ENCODE measurements around the gene PKD2L2.
"Not testable (repeated sequence)": the region's sequence is repeated elsewhere in the genome, so short reads cannot be mapped to it uniquely, and the experiment has no call there.

PKD2L2 gene

DNA sequence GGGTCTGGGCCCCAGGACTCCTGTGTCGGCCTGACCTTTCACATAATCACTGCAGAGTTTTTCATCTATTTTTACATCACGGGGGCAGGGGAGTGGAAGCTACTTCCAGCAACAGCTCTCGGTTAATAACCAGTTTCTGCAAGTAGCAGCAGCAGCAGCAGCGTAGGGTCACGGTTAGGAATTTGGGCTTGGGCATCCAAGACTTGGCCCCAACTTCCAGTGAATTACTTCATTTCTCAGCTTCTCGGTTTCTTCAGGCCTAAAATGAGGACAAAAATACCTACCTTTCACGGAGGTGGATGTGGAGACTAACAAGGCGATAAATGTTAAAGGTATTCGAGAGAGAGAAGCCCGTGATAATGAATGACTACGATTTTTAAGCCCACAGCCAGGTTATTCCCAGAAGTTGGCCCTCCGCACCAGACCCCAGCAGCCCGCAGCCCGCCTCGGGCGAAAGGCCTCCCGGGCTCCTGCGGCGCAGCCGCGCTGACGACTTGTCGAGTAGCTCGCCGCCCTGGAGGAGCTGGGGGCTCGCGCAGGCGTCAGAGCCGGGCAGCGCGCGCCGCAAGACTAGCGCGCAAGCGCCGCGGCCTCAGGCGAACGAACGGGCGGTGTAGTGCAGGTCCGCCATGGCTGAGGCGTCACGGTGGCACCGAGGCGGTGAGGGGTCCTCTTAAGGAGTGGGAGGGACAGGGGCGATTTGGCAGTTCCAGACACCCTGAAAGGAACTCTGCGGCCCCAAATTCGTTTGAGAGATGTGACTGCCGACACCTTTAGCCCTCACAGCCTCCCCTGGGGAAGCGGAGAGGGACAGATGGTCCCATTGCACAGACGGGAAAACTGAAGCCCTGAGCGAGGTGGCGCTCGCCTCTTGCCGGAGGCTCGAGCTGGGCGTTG lies at the start of gene PKD2L2:
TSS of gene PKD2L2 (plus strand) at position 595 of the 897 bp plus-strand sequence. CDS start at position 630, 35 bp downstream.
- peak; percentile 34 to 70 for DNase-seq (ENCODE audit: extremely low read depth in 1 of 2, low read depth in 1 of 2)

- no peak for DNase-seq (ENCODE audit: extremely low read depth in 1 of 2, low read depth in 1 of 2)
These were observed 47.0 kb upstream of the PKD2L2 start for GRCh38 chr5:137842296-137842695.

GRCh38 chr5:137843676-137844299 lies 45.5 kb upstream of the PKD2L2 start:
- DNase-seq (ENCODE audit: extremely low read depth in 1 of 2, low read depth in 1 of 2) = no peak

GRCh38 chr5:137845472-137845871 lies 43.8 kb upstream of the PKD2L2 start:
- no peak for DNase-seq (ENCODE audit: extremely low read depth in 1 of 2, low read depth in 1 of 2)

- no peak for DNase-seq (ENCODE audit: extremely low read depth in 1 of 2, low read depth in 1 of 2)
These were observed 41.6 kb upstream of the PKD2L2 start for GRCh38 chr5:137847687-137848086.

DNA sequence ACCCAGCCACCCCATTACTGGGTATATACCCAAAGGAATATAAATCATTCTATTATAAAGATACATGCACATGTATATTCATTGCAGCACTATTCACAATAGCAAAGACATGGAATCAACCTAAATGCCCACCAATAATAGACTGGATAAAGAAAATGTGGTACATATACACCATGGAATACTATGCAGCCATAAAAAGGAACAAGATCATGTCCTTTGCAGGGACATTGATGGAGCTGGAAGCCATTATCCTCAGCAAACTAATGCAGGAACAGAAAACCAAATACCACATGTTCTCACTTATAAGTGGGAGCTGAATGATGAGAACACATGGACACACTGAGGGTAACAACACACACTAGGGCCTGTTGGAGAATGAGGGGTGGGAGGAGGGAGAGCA lies 36.1 kb upstream of the PKD2L2 start:
- not testable (repeated sequence) for DNase-seq (ENCODE audit: extremely low read depth in 1 of 2, low read depth in 1 of 2)

- no peak for DNase-seq (ENCODE audit: extremely low read depth in 1 of 2, low read depth in 1 of 2)
These were observed 33.1 kb upstream of the PKD2L2 start for GRCh38 chr5:137856201-137856600.

DNA sequence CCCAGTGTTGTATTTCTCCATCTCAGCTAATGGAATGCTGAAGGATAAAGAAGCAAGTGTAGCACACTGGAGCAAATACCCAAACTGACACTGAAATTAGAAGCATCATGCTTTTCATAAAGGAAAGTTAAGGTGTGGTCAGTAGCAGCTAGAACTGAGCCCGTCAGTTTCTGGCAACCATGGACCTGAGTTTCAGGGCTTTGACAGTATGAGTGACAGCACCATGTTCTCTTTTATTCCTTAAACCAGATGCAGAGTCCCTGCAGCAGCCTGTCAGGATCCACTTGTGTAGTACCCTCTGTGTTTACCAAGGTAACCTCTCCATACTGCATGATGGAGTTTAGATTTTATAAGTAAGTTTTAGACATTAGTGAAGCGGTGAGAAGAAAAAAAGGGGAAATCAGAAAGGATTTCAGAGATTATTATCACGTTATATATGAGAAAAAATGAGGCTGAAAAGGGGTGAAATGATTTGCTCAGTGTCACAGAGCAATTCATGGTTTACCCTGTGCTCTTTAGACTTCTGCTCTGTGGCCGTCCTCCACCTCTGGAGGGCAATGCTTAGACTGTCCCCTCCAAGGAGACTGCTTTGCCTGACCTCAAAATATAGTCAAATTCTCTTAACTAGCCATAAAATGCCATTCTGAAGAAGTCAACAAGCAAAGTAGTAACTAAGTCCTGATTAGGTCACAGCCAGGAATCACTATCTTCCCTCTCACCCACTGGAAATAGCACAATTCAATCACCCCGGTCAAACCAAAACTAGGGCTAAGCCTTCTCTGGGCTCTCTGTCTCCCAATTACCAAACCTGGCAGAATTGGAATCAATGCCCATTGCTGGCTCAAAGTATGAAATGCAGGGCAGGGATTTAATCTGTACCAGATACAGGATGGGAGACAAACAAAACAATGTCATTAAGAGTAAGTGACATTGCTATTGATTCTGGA lies 32.1 kb upstream of the PKD2L2 start:
- DNase-seq (ENCODE audit: extremely low read depth in 1 of 2, low read depth in 1 of 2) = no peak

- no peak for DNase-seq (ENCODE audit: extremely low read depth in 1 of 2, low read depth in 1 of 2)
These were observed 30.9 kb upstream of the PKD2L2 start for GRCh38 chr5:137858223-137858916.

GRCh38 chr5:137858954-137859353 lies 30.3 kb upstream of the PKD2L2 start:
- DNase-seq (ENCODE audit: extremely low read depth in 1 of 2, low read depth in 1 of 2) = no peak

- DNase-seq (ENCODE audit: extremely low read depth in 1 of 2, low read depth in 1 of 2) = no peak
These were observed 27.0 kb upstream of the PKD2L2 start for GRCh38 chr5:137862251-137862650.

DNA sequence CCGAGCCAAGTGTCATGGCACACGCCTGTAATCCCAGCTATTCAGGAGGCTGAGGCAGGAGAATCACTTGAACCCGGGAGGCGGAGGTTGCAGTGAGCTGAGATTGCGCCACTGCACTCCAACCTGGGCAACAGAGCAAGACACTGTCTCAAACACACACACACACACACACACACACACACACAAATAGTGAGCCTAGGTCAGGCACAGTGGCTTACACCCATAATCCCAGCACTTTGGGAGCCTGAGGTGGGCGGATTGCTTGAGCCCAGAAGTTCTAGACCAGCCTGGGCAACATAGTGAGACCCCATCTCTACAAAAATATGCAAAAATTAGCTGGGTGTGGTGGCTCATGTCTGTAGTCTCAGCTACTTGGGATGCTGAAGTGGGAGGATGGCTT lies 25.6 kb upstream of the PKD2L2 start:
- not testable (repeated sequence) for DNase-seq (ENCODE audit: extremely low read depth in 1 of 2, low read depth in 1 of 2)

- DNase-seq (ENCODE audit: extremely low read depth in 1 of 2, low read depth in 1 of 2) = no peak
These were observed 22.5 kb upstream of the PKD2L2 start for GRCh38 chr5:137866541-137867388.

GRCh38 chr5:137867664-137868063 lies 21.6 kb upstream of the PKD2L2 start, which contains the start of gene MYOT:
MYOT (plus strand) TSS chr5:137867860; CDS start chr5:137870652, 2,792 bp downstream.
- no peak for DNase-seq (ENCODE audit: extremely low read depth in 1 of 2, low read depth in 1 of 2)

GRCh38 chr5:137870647-137871339 lies 18.5 kb upstream of the PKD2L2 start:
- DNase-seq (ENCODE audit: extremely low read depth in 1 of 2, low read depth in 1 of 2) = no peak

- no peak for DNase-seq (ENCODE audit: extremely low read depth in 1 of 2, low read depth in 1 of 2)
These were observed 17.7 kb upstream of the PKD2L2 start for GRCh38 chr5:137871571-137871970.

GRCh38 chr5:137872466-137872865 lies 16.8 kb upstream of the PKD2L2 start:
- DNase-seq (ENCODE audit: extremely low read depth in 1 of 2, low read depth in 1 of 2) = no peak

DNA sequence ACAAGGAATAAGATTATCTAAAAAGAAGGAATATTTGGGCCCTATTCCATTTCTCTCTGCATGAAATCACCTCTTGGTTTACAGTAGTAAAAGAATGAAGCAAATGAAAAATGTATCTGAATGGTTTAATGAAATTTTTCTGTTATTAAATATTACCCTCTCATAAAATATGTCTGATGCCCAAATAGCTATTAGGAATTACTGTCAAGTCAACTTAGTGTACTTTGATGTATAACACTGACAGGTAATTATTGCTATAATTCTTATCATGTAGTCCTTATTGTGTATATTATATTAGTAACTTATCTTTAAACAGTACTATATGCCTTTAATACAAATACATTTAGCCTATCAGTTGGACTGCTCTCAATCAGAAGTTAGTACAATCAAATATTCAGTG lies 13.2 kb upstream of the PKD2L2 start:
- no peak for DNase-seq (ENCODE audit: extremely low read depth in 1 of 2, low read depth in 1 of 2)

DNA sequence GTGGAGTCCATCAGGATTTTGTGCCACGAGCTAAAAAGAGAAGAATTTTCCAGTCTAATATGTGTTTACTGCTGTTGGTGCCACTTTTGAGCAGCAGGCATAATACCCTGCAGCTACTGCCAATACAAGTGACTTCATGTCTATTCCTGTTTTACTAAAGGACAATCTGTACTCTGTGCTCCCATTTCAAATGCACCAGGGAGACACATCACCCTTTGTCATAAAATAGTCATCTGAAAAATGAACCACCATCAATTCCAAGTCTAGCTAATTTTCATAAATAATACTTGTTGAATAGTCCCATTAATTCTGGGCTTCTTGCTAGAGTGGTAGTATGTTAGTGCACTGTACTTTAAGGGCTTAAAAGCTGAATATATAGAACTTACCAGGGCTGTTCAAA lies 8.9 kb upstream of the PKD2L2 start:
- no peak for DNase-seq (ENCODE audit: extremely low read depth in 1 of 2, low read depth in 1 of 2)

Measured in activated CD8-positive, alpha-beta memory T cell treated with anti-CD3 and anti-CD28 coated beads for 1 hour (primary cell).